Mucosa of rectum (tissue), 2 donors: ENCODE measurements around the gene PRSS1.
"Not testable (repeated sequence)": the region's sequence is repeated elsewhere in the genome, so short reads cannot be mapped to it uniquely, and the experiment has no call there.

Source experiments
- H3K27ac ChIP-seq, 2 donors: one replicate each; pipeline ENCODE4 v1.7.0; 2013; ENCODE audit warnings: inconsistent platforms in 2 of 2, low read depth in 2 of 2, low read length in 2 of 2
- H3K27me3 ChIP-seq, 2 donors: one replicate each; pipeline ENCODE4 v1.7.0; 2013; ENCODE audit warnings: low read length in 2 of 2; ENCODE audit not compliant: control insufficient read depth in 2 of 2, insufficient read depth in 2 of 2
- H3K36me3 ChIP-seq, 2 donors: one replicate each; pipeline ENCODE4 v1.7.0; 2013; ENCODE audit warnings: low read length in 2 of 2; ENCODE audit not compliant: control insufficient read depth in 2 of 2, insufficient read depth in 2 of 2
- H3K4me1 ChIP-seq, 2 donors: one replicate each; pipeline ENCODE4 v1.7.0; 2013; ENCODE audit warnings: low read length in 2 of 2, mild to moderate bottlenecking in 1 of 2; ENCODE audit not compliant: control insufficient read depth in 2 of 2, insufficient read depth in 2 of 2
- H3K4me3 ChIP-seq, 2 donors: one replicate each; pipeline ENCODE4 v1.7.0; 2013; ENCODE audit warnings: low read length in 2 of 2
- H3K9ac ChIP-seq, 2 donors: one replicate each; pipeline ENCODE4 v1.7.0; 2013; ENCODE audit warnings: low read length in 2 of 2, low read depth in 1 of 2, mild to moderate bottlenecking in 1 of 2
- H3K9me3 ChIP-seq, 2 donors: one replicate each; pipeline ENCODE4 v1.7.0; 2013; ENCODE audit warnings: low read length in 2 of 2; ENCODE audit not compliant: control insufficient read depth in 2 of 2
- donor health status: healthy.
- donor health status: Normal muscosa, but diverticular disease.

The PRSS1 gene

DNA sequence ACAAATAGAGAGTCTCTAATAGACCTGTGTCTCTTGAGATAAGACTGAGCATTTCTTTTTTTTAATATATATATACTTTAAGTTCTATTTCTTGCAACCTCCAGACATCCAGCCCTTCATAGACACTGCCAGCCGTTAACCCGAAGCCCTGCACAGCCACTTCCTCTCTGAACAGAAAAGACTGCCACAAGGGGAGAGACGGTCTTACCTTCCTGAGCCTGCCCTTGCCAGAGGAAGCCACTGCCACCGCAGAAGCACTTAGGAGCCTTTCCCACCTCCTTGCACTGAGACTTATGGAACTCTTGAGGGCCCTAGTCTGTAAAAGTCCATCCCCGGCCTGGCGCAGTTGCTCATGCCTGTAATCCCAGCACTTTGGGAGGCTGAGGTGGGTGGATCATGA is 31.8 kb upstream of the PRSS1 start:
- Histone ChIP-seq H3K4me3 (no peak overlapping the region), H3K36me3 (no peaks in the 10 kb centered on the region), H3K27ac (no peak overlapping the region)

DNA sequence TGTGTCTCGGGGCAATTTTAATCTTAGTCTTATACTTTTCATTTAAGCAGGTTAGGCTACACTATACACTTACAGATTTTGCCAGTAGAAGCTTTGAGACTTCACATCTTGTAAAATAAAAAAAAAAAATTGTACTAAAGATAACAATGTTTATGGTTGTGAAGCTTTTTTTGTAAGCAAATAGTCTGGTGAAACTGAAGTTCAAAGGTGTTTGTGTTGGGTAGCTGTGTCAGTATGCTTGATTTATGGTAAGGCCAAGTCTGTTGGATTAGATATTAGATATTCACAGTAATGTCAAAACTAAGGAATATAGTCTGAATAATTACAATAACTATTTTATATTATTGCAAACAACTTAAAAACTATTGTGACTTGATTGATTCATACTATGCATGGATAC is 31.0 kb upstream of the PRSS1 start:
- Histone ChIP-seq H3K9me3 (no peaks in the 10 kb centered on the region), H3K36me3 (no peaks in the 10 kb centered on the region), H3K27ac (no peak overlapping the region)

More for the DNA sequence above, 31.8 kb upstream of the PRSS1 start:
- Histone ChIP-seq H3K4me1 (no peaks in the 10 kb centered on the region), H3K9ac (no peak overlapping the region), H3K9me3 (no peaks in the 10 kb centered on the region), H3K27me3 (no peaks in the 10 kb centered on the region)

DNA sequence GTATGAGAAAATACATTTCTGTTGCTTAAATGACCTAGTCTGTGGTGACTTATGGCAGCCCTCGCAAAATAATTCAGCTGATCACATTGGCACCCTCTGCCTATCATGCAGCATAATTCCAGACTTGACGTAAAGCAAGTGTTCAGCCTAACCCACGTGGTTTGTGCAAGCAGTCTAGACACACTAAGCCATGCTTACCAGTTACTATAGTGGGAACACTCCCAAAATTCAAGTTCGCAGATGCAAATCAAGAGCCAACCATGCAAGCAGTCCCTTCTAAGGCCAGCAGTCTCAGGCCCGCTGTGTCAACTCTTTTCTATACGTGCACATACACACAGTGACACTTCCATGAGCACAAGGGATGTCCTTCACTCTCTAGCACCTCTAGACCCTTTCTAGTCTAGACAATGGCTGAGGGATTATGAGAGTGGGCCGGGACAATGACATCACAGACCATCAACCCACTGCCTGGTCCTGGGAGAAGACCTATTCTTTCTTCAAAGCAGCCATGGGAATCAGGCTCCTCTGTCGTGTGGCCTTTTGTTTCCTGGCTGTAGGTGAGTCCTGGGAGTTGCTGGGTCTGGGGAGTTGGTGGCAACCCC is 29.0 kb upstream of the PRSS1 start:
- H3K27ac ChIP-seq, result no peak overlapping the region
- H3K9ac ChIP-seq, result no peak overlapping the region
- H3K27me3 ChIP-seq, result no peaks in the 10 kb centered on the region
- H3K36me3 ChIP-seq, result no peaks in the 10 kb centered on the region
- no peaks in the 10 kb centered on the region for H3K4me1 ChIP-seq
- no peak overlapping the region for H3K4me3 ChIP-seq
- H3K9me3 ChIP-seq, result no peaks in the 10 kb centered on the region

More for the DNA sequence above, 31.0 kb upstream of the PRSS1 start:
- Histone ChIP-seq H3K27me3 (no peaks in the 10 kb centered on the region), H3K4me1 (no peaks in the 10 kb centered on the region), H3K4me3 (no peak overlapping the region), H3K9ac (no peak overlapping the region)

GRCh38 chr7:142720986-142721385 is 28.3 kb upstream of the PRSS1 start:
- H3K4me1 ChIP-seq, result no peaks in the 10 kb centered on the region
- H3K9me3 ChIP-seq, result no peaks in the 10 kb centered on the region
- no peak overlapping the region for H3K27ac ChIP-seq
- H3K9ac ChIP-seq, result no peak overlapping the region
- no peak overlapping the region for H3K4me3 ChIP-seq
- H3K36me3 ChIP-seq, result no peaks in the 10 kb centered on the region
- no peaks in the 10 kb centered on the region for H3K27me3 ChIP-seq

DNA sequence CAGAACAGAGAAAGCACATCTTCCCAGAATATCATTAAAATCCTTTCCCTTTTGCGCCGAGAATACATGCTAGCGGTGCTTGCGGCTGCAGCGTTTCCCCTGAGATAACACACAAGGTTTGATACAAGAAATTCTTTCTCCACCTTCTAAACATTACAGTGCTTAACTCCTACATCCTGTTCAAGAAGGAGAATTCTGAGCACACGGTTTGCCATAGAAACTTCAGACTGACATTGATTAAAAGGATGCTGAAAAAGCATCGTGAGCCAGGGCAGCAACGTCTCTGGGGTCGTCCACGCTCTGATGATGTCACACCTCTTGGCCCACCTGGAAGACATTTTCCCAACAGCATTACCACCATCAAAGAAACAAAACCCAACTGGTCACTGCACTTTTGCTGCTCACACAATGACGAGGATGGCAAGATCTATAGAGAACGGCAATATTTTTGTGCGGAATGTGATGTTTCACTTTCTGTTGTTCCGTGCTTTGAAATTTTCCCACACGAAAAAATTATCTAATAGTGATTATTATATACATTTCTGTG is 27.0 kb upstream of the PRSS1 start:
- Histone ChIP-seq H3K27me3 (no peaks in the 10 kb centered on the region), H3K4me1 (no peaks in the 10 kb centered on the region), H3K9me3 (no peaks in the 10 kb centered on the region), H3K4me3 (peak overlapping the region in 1 of 2 donors; percentile 41), H3K36me3 (no peaks in the 10 kb centered on the region), H3K9ac (no peak overlapping the region), H3K27ac (no peak overlapping the region)

GRCh38 chr7:142733271-142733670 is 16.0 kb upstream of the PRSS1 start:
- Histone ChIP-seq H3K27me3 (no peaks in the 10 kb centered on the region), H3K9me3 (no peaks in the 10 kb centered on the region), H3K36me3 (no peaks in the 10 kb centered on the region), H3K4me3 (no peak overlapping the region), H3K27ac (no peak overlapping the region), H3K9ac (no peak overlapping the region), H3K4me1 (no peaks in the 10 kb centered on the region)

DNA sequence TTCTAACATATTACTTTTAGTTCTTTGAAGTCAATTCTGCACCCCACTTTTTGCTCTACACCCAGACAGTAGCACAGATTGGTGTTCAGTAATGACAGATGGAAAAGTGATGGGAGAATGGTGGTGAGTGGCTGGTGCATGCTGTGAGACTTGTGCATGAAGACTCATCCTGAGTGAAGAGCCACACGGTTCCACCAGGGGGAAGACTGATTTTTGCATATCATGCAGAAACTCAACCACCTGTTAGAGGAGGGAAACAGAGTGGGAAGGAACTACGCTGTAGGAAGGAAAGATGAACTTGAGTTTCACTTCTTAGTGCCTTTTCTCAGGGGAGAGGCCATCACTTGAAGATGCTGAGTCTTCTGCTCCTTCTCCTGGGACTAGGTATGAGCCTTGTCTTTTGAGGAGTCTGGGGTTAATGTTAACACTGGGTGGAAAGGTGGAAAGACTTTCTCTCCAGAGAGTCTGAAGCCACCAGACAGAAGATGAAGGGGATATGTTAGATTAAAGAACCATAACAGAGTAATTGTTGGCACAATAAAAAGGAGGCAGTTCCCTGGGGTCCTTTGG is 9.3 kb upstream of the PRSS1 start:
- Histone ChIP-seq H3K36me3 (no peaks in the 10 kb centered on the region), H3K9ac (no peak overlapping the region), H3K27me3 (no peaks in the 10 kb centered on the region), H3K27ac (no peak overlapping the region), H3K4me1 (no peaks in the 10 kb centered on the region), H3K4me3 (no peak overlapping the region), H3K9me3 (no peaks in the 10 kb centered on the region)

DNA sequence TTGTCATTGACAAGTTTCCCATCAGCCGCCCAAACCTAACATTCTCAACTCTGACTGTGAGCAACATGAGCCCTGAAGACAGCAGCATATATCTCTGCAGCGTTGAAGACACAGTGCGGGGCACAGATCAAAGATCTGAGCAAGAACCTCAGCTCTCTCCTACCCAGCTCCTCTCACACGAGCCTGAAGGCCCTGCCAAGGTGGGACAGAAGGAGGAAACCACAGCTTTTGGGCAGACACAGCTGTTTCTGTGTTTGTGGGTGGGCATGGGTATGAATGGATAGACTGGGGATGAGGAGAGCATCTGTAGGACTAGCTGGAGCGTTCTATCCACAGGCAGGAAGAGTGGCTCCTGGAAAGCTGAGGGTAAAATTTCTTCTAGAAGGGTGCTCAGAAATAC is 8.5 kb upstream of the PRSS1 start:
- H3K9ac ChIP-seq, result no peak overlapping the region

GRCh38 chr7:142741932-142742331 is 7.3 kb upstream of the PRSS1 start:
- not testable (repeated sequence) for H3K9ac ChIP-seq, H3K27me3 ChIP-seq, H3K36me3 ChIP-seq, H3K9me3 ChIP-seq, H3K27ac ChIP-seq, H3K4me1 ChIP-seq, H3K4me3 ChIP-seq

More for the DNA sequence above, 8.5 kb upstream of the PRSS1 start:
- Histone ChIP-seq H3K4me3 (no peak overlapping the region), H3K36me3 (no peaks in the 10 kb centered on the region), H3K9me3 (no peaks in the 10 kb centered on the region), H3K27me3 (no peaks in the 10 kb centered on the region), H3K4me1 (no peaks in the 10 kb centered on the region), H3K27ac (no peak overlapping the region)

- Histone ChIP-seq H3K9ac (no peak overlapping the region), H3K4me1 (no peaks in the 10 kb centered on the region), H3K36me3 (no peaks in the 10 kb centered on the region), H3K4me3 (no peak overlapping the region), H3K9me3 (no peaks in the 10 kb centered on the region), H3K27me3 (no peaks in the 10 kb centered on the region), H3K27ac (no peak overlapping the region)
These were observed 4.1 kb upstream of the PRSS1 start for GRCh38 chr7:142745091-142745635.
